Activated T-cell treated with anti-CD3 and anti-CD28 coated beads, Interleukin-2, amount 50 U/mL, for 4 hours (primary cell): ENCODE measurements around the gene ZDHHC17. TPM values are rescaled to one million over a fixed set of nuclear protein-coding genes. Genes with fewer than 3 reads are reported as not detected.

Experiments used
- ATAC-seq, 2 donors: fragments of 200-7000 bp; cut with Tn5 transposase; one replicate each; pipeline ENCODE4 v1.10.0; 2021
- DNase-seq: peaks from one replicate; pipeline ENCODE4 v3.0.0-alpha.2; 2020
- H3K27me3 Mint-ChIP-seq: one replicate; pipeline ENCODE4 v1.8.0; 2021; ENCODE audit warnings: low read depth, mixed read lengths
- H3K36me3 Mint-ChIP-seq: one replicate; pipeline ENCODE4 v1.8.0; 2022; ENCODE audit warnings: mixed read lengths; ENCODE audit not compliant: insufficient read depth
- H3K4me1 Mint-ChIP-seq: one replicate; pipeline ENCODE4 v1.8.0; 2021; ENCODE audit warnings: low read depth, mixed read lengths
- H3K4me3 Mint-ChIP-seq: one replicate; pipeline ENCODE4 v1.8.0; 2021; ENCODE audit warnings: mild to moderate bottlenecking, moderate library complexity, mixed read lengths
- H3K9me3 Mint-ChIP-seq: one replicate; pipeline ENCODE4 v1.8.0; 2021; ENCODE audit warnings: mixed read lengths
- total RNA-seq, 3 donors: library from RNA; stranded (reverse); gene quantifications; one replicate each; pipeline ENCODE4 v1.2.1, GENCODE V29; 2021

Gene ZDHHC17
- total RNA-seq, 3 donors from 2014 or later = 20.5 to 28.1 (median 25.4) TPM

GRCh38 chr12:76866726-76867125, 102.8 kb downstream of the ZDHHC17 start:
- H3K27me3 Mint-ChIP-seq = peaks cover 16% of the 10 kb centered on the region
- no peak overlapping the region for H3K4me3 Mint-ChIP-seq
- no peaks in the 10 kb centered on the region for H3K36me3 Mint-ChIP-seq
- H3K4me1 Mint-ChIP-seq = no peaks in the 10 kb centered on the region
- no peak for DNase-seq
- no peak for ATAC-seq
- no peaks in the 10 kb centered on the region for H3K9me3 Mint-ChIP-seq

GRCh38 chr12:76871082-76871481, 107.2 kb downstream of the ZDHHC17 start:
- no peak for DNase-seq
- Mint-ChIP-seq H3K4me1 (no peaks in the 10 kb centered on the region), H3K36me3 (no peaks in the 10 kb centered on the region), H3K9me3 (no peaks in the 10 kb centered on the region), H3K27me3 (peaks cover 27% of the 10 kb centered on the region), H3K4me3 (no peak overlapping the region)
- ATAC-seq = no peak

GRCh38 chr12:76871742-76872141, 107.8 kb downstream of the ZDHHC17 start:
- Mint-ChIP-seq H3K4me3 (no peak overlapping the region), H3K36me3 (no peaks in the 10 kb centered on the region), H3K27me3 (peaks cover 27% of the 10 kb centered on the region), H3K9me3 (no peaks in the 10 kb centered on the region), H3K4me1 (no peaks in the 10 kb centered on the region)
- DNase-seq (no peak), ATAC-seq (no peak)

GRCh38 chr12:76872415-76872814, 108.5 kb downstream of the ZDHHC17 start:
- Mint-ChIP-seq H3K4me1 (no peaks in the 10 kb centered on the region), H3K9me3 (no peaks in the 10 kb centered on the region), H3K4me3 (no peak overlapping the region), H3K36me3 (no peaks in the 10 kb centered on the region), H3K27me3 (peaks cover 33% of the 10 kb centered on the region)
- no peak for DNase-seq
- no peak for ATAC-seq

DNA sequence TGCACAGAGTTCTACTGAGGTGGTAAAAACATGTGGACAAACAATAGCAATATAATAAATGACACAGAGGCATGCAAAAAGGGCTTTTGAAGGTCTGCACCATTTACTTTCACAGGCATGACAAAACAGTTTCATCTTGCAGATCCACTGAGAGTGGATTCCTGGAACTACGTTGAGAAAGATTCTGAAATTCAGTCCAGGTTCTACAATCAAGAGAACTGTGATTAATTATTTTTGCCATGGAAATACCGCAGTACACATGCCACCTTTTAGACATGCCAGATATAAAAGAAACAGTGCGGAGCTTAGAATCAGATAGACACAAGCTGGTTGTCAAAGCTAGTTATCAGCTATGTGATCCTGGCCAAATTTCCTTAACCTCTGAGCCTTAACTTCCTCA, 110.1 kb downstream of the ZDHHC17 start:
- ATAC-seq (no peak), DNase-seq (no peak)
- Mint-ChIP-seq H3K27me3 (peaks cover 45% of the 10 kb centered on the region), H3K36me3 (no peaks in the 10 kb centered on the region), H3K4me1 (peaks cover 9% of the 10 kb centered on the region), H3K9me3 (no peaks in the 10 kb centered on the region), H3K4me3 (no peak overlapping the region)

GRCh38 chr12:76874491-76875190, 110.7 kb downstream of the ZDHHC17 start:
- H3K27me3 Mint-ChIP-seq = peaks cover 49% of the 10 kb centered on the region
- H3K9me3 Mint-ChIP-seq = no peaks in the 10 kb centered on the region
- no peak overlapping the region for H3K4me3 Mint-ChIP-seq
- no peaks in the 10 kb centered on the region for H3K36me3 Mint-ChIP-seq
- H3K4me1 Mint-ChIP-seq = peaks cover 13% of the 10 kb centered on the region
- DNase-seq (no peak), ATAC-seq (no peak)

DNA sequence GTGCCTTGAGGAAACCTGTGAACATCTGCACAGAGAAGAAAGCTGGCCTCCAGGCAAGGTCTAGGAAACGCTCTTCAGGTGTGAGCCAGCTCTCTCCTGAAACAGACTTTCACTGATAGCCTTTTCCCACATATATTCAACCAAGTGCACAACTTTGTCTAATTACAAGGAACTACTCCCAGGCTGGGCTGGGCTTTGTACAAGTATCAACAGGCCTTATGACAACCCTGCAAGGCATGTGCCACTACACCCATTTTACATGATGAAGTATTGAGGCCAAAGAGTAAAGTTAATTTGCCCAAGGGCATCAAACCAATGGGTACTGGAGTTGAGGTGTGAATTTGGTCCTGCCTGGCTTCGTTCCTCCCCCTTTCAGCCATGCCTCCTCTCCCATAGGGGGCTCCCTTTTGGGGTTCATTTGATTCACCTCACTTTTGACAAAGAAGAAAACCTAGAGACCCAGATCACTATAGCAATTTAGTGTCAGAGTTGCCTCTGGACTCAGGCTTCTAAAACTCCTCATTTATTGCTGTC, 112.8 kb downstream of the ZDHHC17 start:
- peaks cover 55% of the 10 kb centered on the region for H3K27me3 Mint-ChIP-seq
- ATAC-seq (no peak), DNase-seq (no peak)
- H3K9me3 Mint-ChIP-seq = no peaks in the 10 kb centered on the region
- H3K4me1 Mint-ChIP-seq = peaks cover 16% of the 10 kb centered on the region
- H3K4me3 Mint-ChIP-seq = no peak overlapping the region
- no peaks in the 10 kb centered on the region for H3K36me3 Mint-ChIP-seq

GRCh38 chr12:76878099-76878898, 114.4 kb downstream of the ZDHHC17 start:
- Mint-ChIP-seq H3K9me3 (no peaks in the 10 kb centered on the region), H3K27me3 (peaks cover 54% of the 10 kb centered on the region), H3K4me1 (peaks cover 16% of the 10 kb centered on the region), H3K4me3 (peak overlapping the region; percentile 88), H3K36me3 (no peaks in the 10 kb centered on the region)
- peak; percentile 42 to 61 for ATAC-seq
- no peak for DNase-seq

DNA sequence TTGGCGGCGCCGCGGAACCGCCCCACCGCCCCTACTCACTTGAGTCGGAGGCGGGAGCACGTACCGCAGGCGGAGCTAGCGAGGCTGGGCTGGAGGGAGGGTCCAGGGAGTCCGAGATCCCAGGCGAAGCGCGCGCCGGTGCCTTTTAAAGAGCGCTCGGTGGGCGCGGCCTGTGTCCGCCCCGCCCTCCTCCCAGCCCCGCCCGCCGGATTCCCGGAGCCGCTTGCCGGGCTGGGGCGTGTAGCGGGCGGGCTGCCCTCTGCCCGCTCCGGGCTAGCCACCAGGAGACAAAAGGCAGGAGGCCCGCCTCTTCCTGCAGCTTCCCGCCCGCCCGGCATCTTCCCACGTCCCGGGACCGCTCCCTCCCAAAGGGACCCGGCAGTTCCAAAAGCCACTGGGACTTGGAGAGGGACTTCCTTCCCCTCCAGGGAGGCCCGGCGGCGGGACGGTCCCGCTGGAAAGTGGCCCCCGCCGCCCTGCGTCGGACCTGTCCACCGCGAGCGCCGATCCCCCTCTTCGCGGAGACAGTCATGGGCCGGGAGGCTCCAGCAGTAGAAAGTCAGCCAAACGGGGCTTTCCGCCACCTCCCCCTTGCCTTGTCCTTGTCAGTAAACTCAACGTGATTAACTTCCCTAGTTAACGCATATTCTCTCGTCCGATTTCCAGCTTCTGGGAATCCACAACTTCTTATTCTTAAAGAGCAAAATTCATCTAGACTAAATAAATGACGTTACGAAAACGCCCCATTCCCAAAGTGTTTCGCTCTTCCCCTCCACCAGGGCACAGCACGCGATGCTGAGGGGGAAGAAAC, 115.2 kb downstream of the ZDHHC17 start, which contains the start of gene CSRP2:
Gene CSRP2, minus strand, starts transcription at position 121 of the 811 bp plus-strand sequence. CDS start 12,759 bp downstream, outside the sequence.
- peaks cover 16% of the 10 kb centered on the region for H3K4me1 Mint-ChIP-seq
- peaks cover 56% of the 10 kb centered on the region for H3K27me3 Mint-ChIP-seq
- H3K9me3 Mint-ChIP-seq = no peaks in the 10 kb centered on the region
- H3K4me3 Mint-ChIP-seq = peak within 1 kb of the TSS; percentile 88
- no peaks in the 10 kb centered on the region for H3K36me3 Mint-ChIP-seq
- DNase-seq = peak; percentile 52
- peak; percentile 84 to 87 for ATAC-seq

DNA sequence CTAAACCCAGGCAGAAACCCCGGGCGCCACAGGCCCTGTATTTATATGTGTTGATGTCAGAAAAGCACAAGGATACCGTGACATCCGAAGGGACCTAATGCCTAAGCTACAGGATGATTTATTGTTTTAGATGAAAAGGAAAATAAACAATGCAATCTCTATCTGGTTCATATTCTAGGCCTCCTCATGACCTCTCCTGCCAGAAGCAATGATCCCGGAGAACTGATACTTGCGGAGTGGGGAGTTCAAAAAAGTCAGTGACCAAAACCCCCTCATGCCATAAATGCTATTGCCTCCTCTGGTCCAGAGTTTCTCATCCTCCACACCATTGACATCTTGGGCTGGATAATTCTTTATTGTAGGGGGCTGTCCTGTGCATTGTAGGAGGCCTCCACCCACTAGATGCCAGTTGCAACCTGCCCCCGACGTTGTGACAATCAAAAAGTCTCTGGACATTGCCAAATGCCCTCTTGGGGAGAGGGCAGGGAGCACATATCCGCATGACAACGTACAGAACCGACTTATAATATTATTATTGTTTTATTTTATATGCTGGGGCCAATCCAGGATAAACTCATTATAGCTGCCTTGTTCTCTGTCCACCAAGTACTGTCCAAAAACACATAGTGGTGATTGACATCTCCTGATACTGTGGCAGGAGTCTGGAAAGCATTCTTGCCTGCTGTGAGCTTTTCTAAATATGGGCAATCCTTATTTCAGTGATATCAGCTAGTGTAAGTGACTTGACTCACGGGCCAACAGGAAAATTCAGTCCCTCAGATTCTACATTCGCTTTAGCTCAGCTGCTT, 116.0 kb downstream of the ZDHHC17 start:
- Mint-ChIP-seq H3K9me3 (no peaks in the 10 kb centered on the region), H3K4me1 (peaks cover 16% of the 10 kb centered on the region), H3K4me3 (peak overlapping the region; percentile 83), H3K36me3 (no peaks in the 10 kb centered on the region), H3K27me3 (peaks cover 52% of the 10 kb centered on the region)
- ATAC-seq (no peak), DNase-seq (no peak)

DNA sequence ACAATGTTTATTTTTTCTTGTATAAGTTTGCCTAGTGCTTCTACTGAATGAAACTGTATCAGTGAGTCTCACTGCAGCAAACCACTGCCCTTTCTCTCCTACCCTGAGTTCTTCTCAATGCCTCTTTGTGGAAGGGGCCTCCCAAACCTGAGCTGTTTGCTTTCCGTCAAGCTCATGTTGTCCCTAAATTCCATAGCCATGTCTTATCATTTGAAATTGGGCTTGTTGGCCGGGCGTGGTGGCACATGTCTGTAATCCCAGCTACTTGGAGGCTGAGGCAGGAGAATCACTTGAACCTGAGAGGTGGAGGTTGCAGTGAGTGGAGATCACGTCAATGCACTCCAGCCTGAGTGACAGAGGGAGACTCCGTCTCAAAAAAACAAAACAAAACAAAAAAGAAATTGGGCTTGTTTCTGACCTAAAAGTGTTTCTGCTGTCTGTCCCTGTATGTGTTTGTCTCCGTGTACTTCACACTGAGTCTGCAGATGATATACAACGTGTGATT, 116.7 kb downstream of the ZDHHC17 start:
- Mint-ChIP-seq H3K4me3 (peak overlapping the region; percentile 13), H3K27me3 (peaks cover 49% of the 10 kb centered on the region), H3K4me1 (peaks cover 16% of the 10 kb centered on the region), H3K9me3 (no peaks in the 10 kb centered on the region), H3K36me3 (no peaks in the 10 kb centered on the region)
- ATAC-seq (no peak), DNase-seq (no peak)

GRCh38 chr12:76881142-76881541, 117.2 kb downstream of the ZDHHC17 start:
- H3K4me3 Mint-ChIP-seq = no peak overlapping the region
- ATAC-seq = no peak
- no peaks in the 10 kb centered on the region for H3K9me3 Mint-ChIP-seq
- peaks cover 16% of the 10 kb centered on the region for H3K4me1 Mint-ChIP-seq
- no peaks in the 10 kb centered on the region for H3K36me3 Mint-ChIP-seq
- peaks cover 45% of the 10 kb centered on the region for H3K27me3 Mint-ChIP-seq
- DNase-seq = no peak

DNA sequence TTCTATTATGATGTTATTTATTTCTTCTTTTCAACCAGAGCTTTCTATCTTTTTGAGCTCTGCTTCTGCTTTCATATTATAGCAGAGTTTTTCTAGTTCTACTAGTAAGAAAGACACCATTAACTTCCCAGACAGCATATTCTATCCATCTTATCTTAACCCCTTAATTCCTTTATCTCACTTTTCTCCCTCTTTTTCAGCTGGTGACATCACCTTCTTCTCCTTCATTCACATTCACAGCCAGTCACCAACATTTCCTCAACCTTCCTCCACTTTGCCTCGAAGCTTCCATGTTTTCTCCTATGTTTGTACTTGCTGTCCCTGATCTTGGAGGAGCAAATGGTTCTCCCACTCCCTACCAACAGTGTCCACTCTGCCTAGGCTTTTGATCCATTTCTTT, 118.5 kb downstream of the ZDHHC17 start:
- ATAC-seq = no peak
- Mint-ChIP-seq H3K27me3 (peaks cover 41% of the 10 kb centered on the region), H3K36me3 (no peaks in the 10 kb centered on the region), H3K4me1 (peaks cover 16% of the 10 kb centered on the region), H3K9me3 (no peaks in the 10 kb centered on the region), H3K4me3 (no peak overlapping the region)
- DNase-seq = no peak
